ENCODE measurements around the gene TTC27.

The TTC27 gene

GRCh38 chr2:32755666-32756065 lies 127.8 kb downstream of the TTC27 start:
- DNase-seq (ENCODE audit: low read depth in 2 of 2), result no peak

DNA sequence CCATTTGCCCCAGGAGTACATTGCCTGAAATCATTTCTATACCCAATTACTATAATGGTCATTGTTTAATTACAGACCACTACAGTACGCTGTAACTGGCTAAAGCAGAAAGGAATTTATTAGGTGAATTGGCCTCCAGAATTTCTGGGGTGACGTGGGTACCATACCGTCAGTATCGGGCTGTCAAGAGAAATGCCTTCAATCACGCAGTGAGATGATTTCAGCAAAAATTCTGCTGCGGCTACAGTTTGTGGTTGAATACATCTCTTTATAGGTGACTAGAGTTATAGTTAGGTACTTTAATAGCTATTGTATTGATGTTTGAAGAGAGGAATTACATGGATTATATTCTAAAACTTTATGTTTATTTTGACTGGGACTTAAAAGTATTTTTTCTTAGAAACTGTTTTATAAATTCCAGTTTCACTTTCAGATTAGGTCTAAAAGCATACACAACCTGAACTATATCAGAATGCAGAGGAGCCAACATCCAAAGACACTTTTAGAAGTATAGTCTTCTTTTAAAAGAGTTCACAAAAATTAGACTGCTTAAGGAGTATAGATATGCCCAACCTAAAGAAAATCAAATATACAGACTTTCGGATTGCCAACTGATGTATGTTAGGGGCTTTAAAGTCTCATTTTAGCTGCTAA lies 128.4 kb downstream of the TTC27 start:
- no peak for DNase-seq (ENCODE audit: low read depth in 2 of 2)

- DNase-seq (ENCODE audit: low read depth in 2 of 2), result no peak
These were observed 130.4 kb downstream of the TTC27 start for GRCh38 chr2:32758232-32758631.

- DNase-seq (ENCODE audit: low read depth in 2 of 2), result no peak
These were observed 132.8 kb downstream of the TTC27 start for GRCh38 chr2:32760628-32761027.

- no peak for DNase-seq (ENCODE audit: low read depth in 2 of 2)
These were observed 140.7 kb downstream of the TTC27 start for GRCh38 chr2:32768387-32769174.

GRCh38 chr2:32770360-32770759 lies 142.5 kb downstream of the TTC27 start:
- no peak for DNase-seq (ENCODE audit: low read depth in 2 of 2)

GRCh38 chr2:32772638-32773447 lies 145.0 kb downstream of the TTC27 start:
- no peak for DNase-seq (ENCODE audit: low read depth in 2 of 2)

GRCh38 chr2:32773448-32773808 lies 145.6 kb downstream of the TTC27 start:
- DNase-seq (ENCODE audit: low read depth in 2 of 2), result no peak

DNA sequence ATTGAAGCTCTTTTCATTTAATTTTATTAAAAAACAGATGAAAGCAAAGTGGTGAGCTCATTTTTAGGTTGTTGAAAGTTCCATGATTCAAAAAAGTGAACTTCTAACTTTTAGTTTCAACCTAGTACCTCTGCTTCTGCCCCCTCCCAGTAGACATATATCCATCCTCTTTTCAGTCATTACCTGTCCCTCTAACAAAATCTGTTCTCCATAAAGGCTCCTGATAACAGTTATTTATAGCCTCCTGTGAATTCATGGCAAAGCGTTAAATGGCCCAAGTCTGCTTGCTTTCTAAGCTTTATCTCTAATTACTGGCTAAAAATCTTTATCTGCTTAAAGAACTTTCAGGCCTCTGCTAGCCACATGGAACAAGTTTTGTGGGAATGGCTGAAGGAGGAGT lies 148.1 kb downstream of the TTC27 start:
- no peak for DNase-seq (ENCODE audit: low read depth in 2 of 2)

DNA sequence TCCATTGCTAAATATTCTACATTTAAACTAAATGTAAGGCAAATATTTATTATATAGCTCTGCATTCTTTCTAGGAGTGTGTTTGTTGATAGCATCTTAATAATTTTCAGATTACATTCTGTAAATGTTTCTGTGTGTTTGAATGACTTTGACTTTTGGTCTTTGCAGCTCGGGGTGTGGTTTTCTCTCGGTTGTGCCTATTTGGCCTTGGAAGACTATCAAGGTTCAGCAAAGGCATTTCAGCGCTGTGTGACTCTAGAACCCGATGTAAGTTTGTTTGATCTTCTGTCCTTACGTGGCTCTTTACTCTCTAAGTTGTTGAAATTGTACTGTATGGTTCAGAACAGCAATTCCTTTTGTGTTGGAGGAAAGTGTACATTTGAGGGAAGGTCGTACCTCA lies 149.9 kb downstream of the TTC27 start:
- no peak for DNase-seq (ENCODE audit: low read depth in 2 of 2)

GRCh38 chr2:32780961-32781360 lies 153.1 kb downstream of the TTC27 start:
- DNase-seq (ENCODE audit: low read depth in 2 of 2), result no peak

DNA sequence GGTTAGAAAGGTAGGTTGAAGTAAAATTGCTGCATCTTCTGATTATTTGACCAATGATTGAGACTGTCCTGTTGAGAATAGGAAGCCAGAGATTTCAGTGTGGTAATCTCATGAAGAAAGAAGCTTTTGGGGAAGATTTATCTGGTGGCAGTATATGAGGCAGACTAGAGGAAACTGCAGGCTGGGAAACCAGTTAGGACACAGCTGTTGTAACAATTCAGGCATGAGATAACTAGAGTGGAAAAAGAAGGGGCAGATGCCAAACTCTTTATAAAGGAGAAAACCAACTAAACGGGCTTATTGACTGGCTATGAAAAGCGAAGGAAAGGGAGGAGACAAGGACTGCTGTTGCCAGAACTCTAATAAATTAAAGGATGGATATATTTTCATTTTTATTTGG lies 155.6 kb downstream of the TTC27 start:
- no peak for DNase-seq (ENCODE audit: low read depth in 2 of 2)

DNA sequence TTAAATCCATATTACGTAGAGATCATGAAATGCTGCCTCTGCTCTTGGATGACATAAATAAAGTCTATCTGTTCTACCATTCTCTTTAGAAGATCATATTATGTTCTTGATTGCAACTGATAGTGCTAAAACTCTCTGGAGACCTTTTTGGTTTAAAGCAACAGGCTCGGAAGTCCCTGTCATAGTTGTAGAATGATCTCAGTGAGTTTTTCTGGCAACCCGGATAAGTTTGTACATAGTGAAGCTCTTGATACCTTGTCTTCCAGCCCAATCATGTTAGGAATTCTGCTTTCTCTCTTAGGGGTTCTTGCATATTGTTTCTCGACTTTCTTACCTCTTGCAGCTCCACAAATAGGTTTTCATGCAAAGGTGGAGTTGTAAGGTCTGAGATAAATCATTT lies 156.1 kb downstream of the TTC27 start:
- DNase-seq (ENCODE audit: low read depth in 2 of 2), result no peak

DNA sequence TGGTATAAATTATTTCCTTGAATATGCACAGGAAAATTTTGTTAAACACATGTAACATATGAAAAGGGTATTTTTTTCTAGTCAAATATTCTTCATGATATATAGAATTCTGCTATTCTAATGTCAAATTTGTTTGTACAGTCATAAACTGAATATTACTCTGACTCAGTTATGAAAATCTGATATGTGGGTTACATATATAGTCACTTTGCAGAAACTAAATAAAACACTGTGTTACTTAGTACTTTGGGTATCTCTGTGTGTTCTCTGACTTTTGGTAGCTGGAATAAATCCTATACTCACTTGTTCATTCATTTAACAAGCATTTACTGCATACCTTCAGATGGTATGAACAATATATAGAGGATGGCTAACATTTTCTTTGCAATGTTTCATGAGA lies 159.4 kb downstream of the TTC27 start:
- no peak for DNase-seq (ENCODE audit: low read depth in 2 of 2)

- DNase-seq (ENCODE audit: low read depth in 2 of 2), result no peak
These were observed 160.3 kb downstream of the TTC27 start for GRCh38 chr2:32788114-32788513.

GRCh38 chr2:32792416-32792815 lies 164.6 kb downstream of the TTC27 start:
- no peak for DNase-seq (ENCODE audit: low read depth in 2 of 2)

GRCh38 chr2:32798829-32799228 lies 171.0 kb downstream of the TTC27 start:
- DNase-seq (ENCODE audit: low read depth in 2 of 2), result no peak

DNA sequence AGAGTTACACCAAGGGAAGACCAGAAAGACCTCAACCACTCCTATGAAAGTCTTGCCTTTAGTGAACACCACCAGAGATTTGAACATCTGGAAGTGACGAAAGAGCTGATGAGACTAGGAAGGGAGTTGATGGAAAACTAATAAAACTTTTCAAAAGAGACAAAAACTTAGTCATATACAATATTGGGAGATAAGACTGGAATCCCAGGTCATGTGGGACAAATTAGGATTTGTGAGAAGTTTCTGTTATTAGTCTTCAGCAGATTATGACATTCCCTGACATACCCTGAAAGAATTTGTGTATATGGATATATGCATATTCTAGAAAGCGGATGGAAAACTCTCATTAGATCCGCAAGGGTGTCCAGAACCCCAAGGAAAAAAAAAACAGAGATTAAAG lies 173.9 kb downstream of the TTC27 start:
- DNase-seq (ENCODE audit: low read depth in 2 of 2), result no peak

GRCh38 chr2:32802877-32803276 lies 175.0 kb downstream of the TTC27 start:
- DNase-seq (ENCODE audit: low read depth in 2 of 2), result no peak

DNA sequence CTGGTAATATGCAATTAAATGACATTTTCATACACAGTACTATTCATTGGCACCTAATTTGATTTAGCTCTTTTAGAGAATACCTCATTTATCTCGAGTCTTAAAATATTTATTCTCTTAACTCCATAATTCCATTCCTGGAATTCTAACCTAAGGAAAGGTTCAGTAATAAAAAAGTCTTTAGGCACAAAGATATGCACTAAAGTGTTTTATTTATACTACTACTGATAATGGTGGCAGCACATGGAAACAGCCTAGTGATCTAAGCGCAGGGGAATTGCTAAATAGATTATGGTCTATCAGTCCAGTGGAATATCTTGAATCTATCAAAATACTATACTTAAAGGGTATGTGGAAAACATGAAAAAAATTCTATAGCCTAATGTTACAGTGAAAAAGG lies 176.4 kb downstream of the TTC27 start:
- DNase-seq (ENCODE audit: low read depth in 2 of 2), result no peak

DNA sequence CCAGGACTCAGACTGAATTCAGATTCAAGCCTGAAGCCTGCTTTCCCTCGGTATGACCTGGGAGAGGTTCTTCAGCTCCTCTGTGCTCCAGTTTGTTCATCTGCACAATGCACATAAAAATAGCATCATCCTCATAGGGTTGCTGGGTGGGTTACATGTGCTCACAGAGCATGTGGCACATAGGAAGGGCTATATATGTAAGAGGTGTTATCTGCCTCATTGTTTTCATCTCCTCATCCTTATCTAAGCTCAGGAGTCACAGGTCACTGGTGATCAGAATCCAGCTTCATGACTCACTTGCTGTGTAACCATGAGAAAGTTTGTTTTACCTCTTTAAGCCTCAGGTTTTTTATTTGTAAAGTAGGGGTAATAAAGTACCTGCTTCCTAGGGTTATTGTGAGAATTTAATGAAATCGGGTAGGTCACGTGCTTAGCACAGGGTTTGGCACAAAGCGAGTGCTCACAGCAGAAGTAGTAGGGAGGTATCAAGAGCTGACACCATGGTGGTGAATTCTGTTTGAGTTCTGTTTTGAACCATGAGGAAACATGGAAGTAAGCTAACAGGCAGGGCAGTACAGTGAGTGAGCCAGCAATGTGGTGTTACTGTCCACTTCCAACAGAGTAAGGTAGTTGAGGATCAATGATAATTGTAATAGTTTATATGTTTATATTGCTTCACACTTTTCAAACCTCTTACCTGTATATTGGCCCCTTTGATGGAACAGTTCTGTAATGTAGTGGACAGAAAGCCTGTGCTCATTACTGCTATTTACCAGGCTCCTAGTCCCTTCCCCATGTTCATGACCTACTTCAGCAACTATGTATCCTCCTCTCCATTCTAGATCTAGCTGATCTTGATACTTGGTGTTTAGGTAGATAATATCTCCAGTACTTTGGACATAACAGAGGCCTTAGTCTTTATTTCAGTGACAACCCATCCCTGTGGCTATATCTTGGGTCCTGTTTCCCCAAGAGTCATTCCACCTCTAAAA lies 177.6 kb downstream of the TTC27 start:
- no peak for DNase-seq (ENCODE audit: low read depth in 2 of 2)

GRCh38 chr2:32806857-32807256 lies 179.0 kb downstream of the TTC27 start:
- DNase-seq (ENCODE audit: low read depth in 2 of 2), result no peak
